Thymus (tissue), 11 donors: Measurements from ENCODE around the gene REC8. TPM values are rescaled to one million over a fixed set of nuclear protein-coding genes. Genes with fewer than 3 reads are reported as not detected.

Source experiments
- DNase-seq, 9 donors: peaks; one replicate each; pipeline ENCODE4 v3.0.0-alpha.2; 2013; ENCODE audit warnings: low spot score in 9 of 9, low read depth in 6 of 9, missing footprints in 1 of 9
- H3K27ac ChIP-seq, 2 donors: one replicate each; pipeline ENCODE4 v1.5.1; 2013; ENCODE audit warnings: control low read depth in 1 of 2, low read depth in 1 of 2, low read length in 1 of 2, mild to moderate bottlenecking in 1 of 2, moderate library complexity in 1 of 2
- H3K27me3 ChIP-seq, 2 donors: one replicate each; pipeline ENCODE4 v1.5.1; 2013; ENCODE audit warnings: low read length in 1 of 2; ENCODE audit not compliant: control insufficient read depth in 2 of 2, insufficient read depth in 1 of 2
- H3K36me3 ChIP-seq, 2 donors: one replicate each; pipeline ENCODE4 v1.5.1; 2013; ENCODE audit warnings: low read length in 1 of 2, mild to moderate bottlenecking in 1 of 2, moderate library complexity in 1 of 2; ENCODE audit not compliant: control insufficient read depth in 2 of 2, insufficient read depth in 2 of 2
- H3K4me1 ChIP-seq, 2 donors: one replicate each; pipeline ENCODE4 v1.5.1; 2013; ENCODE audit warnings: low read length in 2 of 2; ENCODE audit not compliant: control insufficient read depth in 2 of 2, insufficient read depth in 2 of 2
- H3K4me3 ChIP-seq, 2 donors: one replicate each; pipeline ENCODE4 v1.5.1; 2013; ENCODE audit warnings: low read length in 2 of 2, control low read depth in 1 of 2, mild to moderate bottlenecking in 1 of 2
- H3K9me3 ChIP-seq, 2 donors: one replicate each; pipeline ENCODE4 v1.5.1; 2013; ENCODE audit warnings: low read length in 1 of 2, mild to moderate bottlenecking in 1 of 2; ENCODE audit not compliant: control insufficient read depth in 2 of 2, insufficient read depth in 1 of 2
- WGBS: extraction: QIAGEN DNeasy Blood & Tissue Kit; methylation state at CpG from one replicate; pipeline ENCODE4 v1.1.7; 2013; 5-methylcytosine and 5-hydroxymethylcytosine counted together
- polyA plus RNA-seq: library from polyadenylated mRNA; stranded (reverse); fragments of 200-250 nt; gene quantifications from one replicate; pipeline ENCODE4 v1.2.3, GENCODE V29; 2013
- total RNA-seq: library from RNA; stranded (reverse); fragments of 120-200 nt; gene quantifications from one replicate; pipeline ENCODE4 v1.2.4, GENCODE V29; 2013
- donor health status: healthy.

Gene REC8
- total and polyA plus RNA-seq, 2 donors, result 17.7 to 47.8 TPM

DNA sequence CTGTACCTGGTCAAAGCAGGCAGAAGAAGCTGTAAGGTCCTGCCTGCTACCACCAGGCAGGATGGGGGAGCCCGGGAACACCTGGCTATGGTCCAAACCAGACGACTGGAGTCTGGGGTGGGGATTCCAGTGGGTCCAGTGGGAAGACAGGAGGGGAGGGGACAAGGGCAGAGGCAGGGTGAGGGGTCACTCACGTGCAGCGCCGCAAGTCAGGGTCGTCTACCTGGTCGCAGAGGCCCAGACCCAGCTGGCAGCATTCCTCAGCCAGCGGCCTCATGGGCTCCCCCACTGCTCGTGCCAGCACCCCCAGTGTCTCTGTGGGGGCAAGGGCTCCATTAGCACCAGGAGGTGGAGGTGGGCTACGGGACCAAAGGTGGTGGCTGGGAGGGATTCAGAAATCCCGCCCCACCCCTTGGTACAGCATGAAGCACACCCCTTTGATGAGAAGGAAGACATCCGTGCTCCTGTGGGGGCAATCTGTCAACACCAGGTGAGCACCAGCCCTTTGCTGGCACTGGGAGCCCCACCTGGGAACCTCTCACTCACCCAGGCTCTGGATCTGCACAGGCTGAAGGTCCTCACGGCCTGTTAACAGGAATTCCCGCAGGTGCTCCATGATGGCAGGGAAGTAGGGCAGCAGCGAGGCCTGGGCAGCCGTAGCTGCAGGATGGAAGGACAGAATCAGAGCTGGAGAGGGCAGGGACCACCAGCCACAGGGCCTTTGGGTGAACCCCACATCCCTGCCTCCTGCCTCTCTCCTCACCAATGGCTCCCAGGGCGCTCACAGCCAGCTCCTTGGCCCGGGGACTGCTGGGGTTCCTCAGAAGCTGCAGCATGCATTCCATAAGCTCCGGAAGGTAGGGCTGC lies 12.5 kb downstream of the REC8 start:
- Histone ChIP-seq H3K27me3 (no peaks in the 10 kb centered on the region), H3K9me3 (no peaks in the 10 kb centered on the region), H3K4me1 (peaks cover 10 to 22% of the 10 kb centered on the region in 2 donors), H3K27ac (no peak overlapping the region), H3K4me3 (no peak overlapping the region), H3K36me3 (peaks cover 66 to 67% of the 10 kb centered on the region in 2 donors)
- WGBS, result 97% methylated on average over 19 of the region's 19 CpGs
- no peak for DNase-seq

DNA sequence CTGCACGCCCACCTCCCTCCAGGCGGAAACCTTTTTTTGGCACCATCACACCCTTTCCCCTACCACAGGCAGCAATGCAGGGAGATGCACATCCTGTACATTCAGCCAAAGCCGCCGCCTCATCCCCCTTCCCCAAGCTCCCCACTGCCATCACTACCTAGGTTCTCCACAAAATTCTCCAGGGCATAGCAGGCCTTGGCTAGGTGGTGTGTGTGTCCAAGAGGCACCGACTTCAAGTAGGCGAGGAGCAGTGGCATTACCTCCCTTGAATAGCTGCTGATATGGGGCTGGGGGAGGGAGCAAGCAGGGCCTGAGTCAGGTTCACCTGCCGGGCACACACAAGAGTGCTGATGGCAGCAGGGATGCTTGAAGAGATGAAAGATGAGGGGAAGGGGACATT lies 13.1 kb downstream of the REC8 start:
- Histone ChIP-seq H3K4me3 (no peak overlapping the region), H3K27me3 (no peaks in the 10 kb centered on the region), H3K36me3 (peaks cover 60 to 63% of the 10 kb centered on the region in 2 donors), H3K9me3 (no peaks in the 10 kb centered on the region), H3K4me1 (peaks cover 10 to 24% of the 10 kb centered on the region in 2 donors), H3K27ac (no peak overlapping the region)
- WGBS, result 98% methylated on average over 7 of the region's 7 CpGs
- DNase-seq, result no peak

DNA sequence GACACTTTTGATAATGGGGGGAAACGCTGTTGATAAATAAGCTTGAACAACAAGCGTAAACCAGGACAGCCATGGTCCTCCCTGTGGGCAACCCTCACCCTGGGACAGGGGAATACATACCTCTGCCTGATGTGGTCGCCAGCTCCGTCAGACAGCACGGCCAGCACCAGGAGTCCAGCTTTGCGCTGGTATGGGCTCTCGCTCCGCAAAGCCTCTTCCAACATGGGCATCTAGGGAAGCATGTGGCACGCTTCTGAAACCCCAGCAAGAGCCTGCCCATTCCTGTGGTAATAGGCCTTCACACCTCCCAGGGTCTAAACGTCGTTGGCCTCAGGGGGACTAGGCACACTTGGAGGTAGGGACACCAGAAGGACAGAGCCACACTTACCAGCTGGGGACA lies 13.9 kb downstream of the REC8 start:
- Histone ChIP-seq H3K9me3 (no peaks in the 10 kb centered on the region), H3K4me1 (peaks cover 10 to 24% of the 10 kb centered on the region in 2 donors), H3K36me3 (peaks cover 53 to 61% of the 10 kb centered on the region in 2 donors), H3K27ac (no peak overlapping the region), H3K27me3 (no peaks in the 10 kb centered on the region), H3K4me3 (no peak overlapping the region)
- WGBS, result 97% methylated on average over 11 of the region's 11 CpGs
- DNase-seq, result no peak

DNA sequence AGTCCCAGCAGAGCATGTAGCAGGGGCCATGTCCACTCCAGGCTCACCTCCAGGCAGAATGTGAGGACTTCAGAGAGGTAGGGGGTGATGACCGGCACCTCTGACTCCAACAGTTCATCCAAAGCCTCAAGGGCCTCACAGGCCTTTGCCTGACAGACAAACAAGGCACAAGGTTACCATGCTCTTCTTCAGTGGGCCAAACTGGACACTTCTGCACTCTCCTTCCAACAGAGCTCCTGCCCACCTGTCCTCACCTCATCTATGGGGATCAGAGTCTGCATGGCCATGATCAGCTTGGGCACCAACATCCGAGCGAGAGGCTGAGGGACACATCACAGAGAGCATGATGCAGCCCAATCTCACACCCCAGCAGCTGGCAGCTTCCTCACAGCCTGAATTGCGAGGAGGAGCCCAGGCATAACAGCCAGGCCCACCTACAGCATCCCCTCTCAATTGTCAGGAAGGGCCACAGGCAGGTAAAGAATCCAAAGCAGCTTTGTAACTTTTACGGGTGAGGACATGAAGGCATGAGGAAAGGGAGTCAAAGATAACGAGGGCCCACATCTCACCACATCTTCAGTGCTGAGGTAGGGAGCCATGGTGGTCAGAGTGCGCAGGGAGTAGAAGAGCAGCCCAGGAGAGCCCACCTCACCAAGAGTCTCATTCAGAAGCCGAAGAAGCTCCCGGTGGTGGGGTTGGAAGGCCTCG lies 15.1 kb downstream of the REC8 start:
- no peaks in the 10 kb centered on the region for H3K9me3 ChIP-seq
- H3K27me3 ChIP-seq, result no peaks in the 10 kb centered on the region
- H3K36me3 ChIP-seq, result peaks cover 42 to 58% of the 10 kb centered on the region in 2 donors
- peaks cover 10 to 24% of the 10 kb centered on the region in 2 donors for H3K4me1 ChIP-seq
- no peak for DNase-seq
- 96% methylated on average over 10 of the region's 10 CpGs for WGBS
- no peak overlapping the region for H3K4me3 ChIP-seq
- H3K27ac ChIP-seq, result no peak overlapping the region

DNA sequence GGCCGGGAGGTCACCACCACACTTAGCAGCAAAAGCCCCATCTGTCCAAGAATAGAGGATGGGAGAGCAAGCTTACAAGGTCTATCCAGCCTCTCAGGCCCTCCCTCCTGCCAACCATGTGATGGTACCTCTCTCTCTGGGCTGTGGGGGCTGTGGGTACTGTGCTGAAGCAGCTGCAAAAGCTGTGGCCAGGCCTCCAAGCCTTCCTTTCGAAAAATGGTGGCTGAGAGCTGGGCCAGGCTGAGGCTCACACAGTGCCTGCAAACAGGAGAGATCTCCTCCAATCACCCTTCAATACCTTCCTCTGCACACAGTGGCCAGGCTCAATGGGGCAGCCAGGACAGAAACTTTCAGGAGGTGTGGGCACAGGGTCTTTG lies 15.6 kb downstream of the REC8 start:
- Histone ChIP-seq H3K36me3 (peaks cover 42 to 58% of the 10 kb centered on the region in 2 donors), H3K4me3 (no peak overlapping the region), H3K9me3 (no peaks in the 10 kb centered on the region), H3K27me3 (no peaks in the 10 kb centered on the region), H3K27ac (peak overlapping the region in 1 of 2 donors; percentile 24), H3K4me1 (peaks cover 10 to 24% of the 10 kb centered on the region in 2 donors)
- DNase-seq, result no peak
- WGBS, result 97% methylated on average over 2 of the region's 2 CpGs

DNA sequence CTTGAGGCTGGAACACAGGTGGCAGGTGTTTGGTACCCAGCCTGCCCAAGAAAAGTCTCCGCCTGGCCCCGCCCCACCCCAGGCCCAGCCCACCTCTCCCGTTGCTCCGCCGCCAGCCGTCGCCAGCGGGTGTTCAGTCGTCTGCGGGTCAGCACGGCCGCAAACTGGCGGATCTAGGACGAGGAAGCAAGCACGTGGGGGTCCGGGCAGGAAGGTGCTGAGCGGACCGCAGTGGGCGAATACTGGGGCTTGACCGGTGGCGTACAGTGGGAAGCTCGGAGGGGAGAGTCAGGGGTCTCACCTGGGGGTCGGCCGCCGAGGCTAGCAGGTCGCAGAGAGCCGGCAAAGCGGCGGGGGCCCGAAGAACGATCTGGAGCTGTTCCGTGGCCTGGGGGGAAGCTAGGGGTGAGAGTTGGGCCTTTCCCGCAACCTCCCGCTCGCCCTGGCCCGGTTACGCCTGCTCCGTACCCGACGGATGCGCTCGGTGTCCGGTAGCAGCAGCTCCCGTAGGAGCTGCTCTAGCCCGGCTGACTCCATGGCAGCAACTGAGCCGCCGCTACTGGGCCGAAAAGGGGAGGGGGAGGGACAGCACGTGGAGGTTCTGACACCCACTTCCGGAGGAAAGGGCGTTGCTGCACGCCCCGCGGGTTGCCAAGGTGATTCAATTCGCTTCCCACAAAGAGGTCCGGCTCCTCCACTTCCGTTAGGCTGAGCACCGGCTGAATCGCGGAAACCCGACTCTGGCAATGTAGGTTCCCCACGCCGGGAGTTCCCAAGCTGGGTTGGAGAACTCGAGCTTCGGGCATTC lies 16.6 kb downstream of the REC8 start, which contains the start of gene IPO4:
Gene IPO4 (minus strand): TSS at position 566 of the 808 bp plus-strand sequence. CDS start 29 bp downstream, at position 537.
- WGBS, result under 1% methylated on average over 65 of the region's 65 CpGs
- H3K9me3 ChIP-seq, result no peaks in the 10 kb centered on the region
- H3K27ac ChIP-seq, result peak within 1 kb of the TSS; percentile 43 to 60
- H3K27me3 ChIP-seq, result no peaks in the 10 kb centered on the region
- DNase-seq, result peak; percentile 82 to 98 (median 92)
- H3K4me3 ChIP-seq, result peak within 1 kb of the TSS; percentile 60 to 72
- H3K4me1 ChIP-seq, result peaks cover 10 to 24% of the 10 kb centered on the region in 2 donors
- H3K36me3 ChIP-seq, result peaks cover 40 to 55% of the 10 kb centered on the region in 2 donors

DNA sequence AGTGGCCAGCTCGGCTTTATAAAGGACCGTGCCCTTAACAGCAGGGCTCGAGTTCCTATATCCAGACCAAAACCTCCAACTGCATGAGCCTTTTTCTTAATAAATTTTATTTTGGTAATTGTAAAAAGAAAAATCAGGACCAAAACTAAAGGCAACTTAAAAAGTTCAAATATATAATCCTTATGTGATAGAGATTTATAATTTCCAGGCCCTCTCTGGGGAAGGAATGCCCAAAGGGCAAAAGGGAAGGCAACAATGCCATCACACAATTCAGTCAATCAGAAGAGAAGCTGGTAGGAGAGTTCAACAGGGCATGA lies 17.1 kb downstream of the REC8 start:
- peaks cover 11 to 24% of the 10 kb centered on the region in 2 donors for H3K4me1 ChIP-seq
- H3K27ac ChIP-seq, result peak overlapping the region in 1 of 2 donors; percentile 59
- H3K27me3 ChIP-seq, result no peaks in the 10 kb centered on the region
- no peak for DNase-seq
- H3K4me3 ChIP-seq, result peak overlapping the region in 1 of 2 donors; percentile 60
- 3% methylated on average over 3 of the region's 3 CpGs for whole genome bisulfite sequencing
- peaks cover 34 to 56% of the 10 kb centered on the region in 2 donors for H3K36me3 ChIP-seq
- no peaks in the 10 kb centered on the region for H3K9me3 ChIP-seq

DNA sequence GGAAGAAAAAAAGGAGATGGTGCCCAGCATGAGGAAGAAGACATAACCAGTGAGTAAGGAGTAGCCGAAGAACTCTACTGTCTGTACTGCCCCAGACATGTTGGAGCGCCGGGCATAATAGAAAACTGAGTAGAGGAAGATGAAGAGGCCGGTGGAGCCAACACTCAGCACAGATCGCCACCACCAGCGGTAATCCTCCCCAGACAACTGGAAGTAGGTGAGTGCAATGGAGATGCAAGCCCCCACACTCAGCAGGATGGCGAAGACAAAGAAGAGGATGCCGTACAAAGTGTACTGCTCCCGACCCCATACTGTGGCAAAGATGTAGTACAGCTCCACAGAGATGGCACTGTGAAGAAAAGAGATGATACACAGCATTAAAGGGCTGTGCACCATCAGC lies 17.6 kb downstream of the REC8 start:
- Histone ChIP-seq H3K36me3 (peaks cover 30 to 52% of the 10 kb centered on the region in 2 donors), H3K27me3 (no peaks in the 10 kb centered on the region), H3K9me3 (no peaks in the 10 kb centered on the region), H3K4me3 (no peak overlapping the region), H3K4me1 (peaks cover 16 to 25% of the 10 kb centered on the region in 2 donors), H3K27ac (no peak overlapping the region)
- 97% methylated on average over 9 of the region's 9 CpGs for WGBS
- DNase-seq, result no peak
